H1 (cell line): Measurements from ENCODE around the gene PCDHA11. TPM values are rescaled to one million over a fixed set of nuclear protein-coding genes. Genes with fewer than 3 reads are reported as not detected.
"Not testable (repeated sequence)": the region's sequence is repeated elsewhere in the genome, so short reads cannot be mapped to it uniquely, and the experiment has no call there.

ENCODE experiments used
- CTCF ChIA-PET: fragments of 300-600 bp; sonication (Branson Sonifier 250); formaldehyde crosslinking; loops from one replicate; lab custom pipeline; 2021; ENCODE audit not compliant: partially characterized antibody; lab: Charles Lee
- POLR2A ChIA-PET: fragments of 300-600 bp; sonication (Branson Sonifier 250); formaldehyde crosslinking; loops from one replicate; lab custom pipeline; 2021; ENCODE audit warnings: inconsistent platforms; ENCODE audit not compliant: partially characterized antibody; lab: Charles Lee
- DNase-seq, 2 experiments: peaks; one replicate each; pipeline versions ENCODE4 v3.0.0 to v3.0.0-alpha.2; 2010 to 2022; ENCODE audit warnings: low spot score in 2 of 2, low read depth in 1 of 2, mixed read lengths in 1 of 2
- FAIRE-seq: peaks from 2 replicates; lab custom pipeline; 2011; peaks lifted over from hg19 to GRCh38; lab: Jason Lieb, UNC
- H2AFZ ChIP-seq: 2 replicates; pipeline ENCODE4 v1.8.1; 2012; ENCODE audit warnings: low read length, inconsistent platforms
- H2AK5ac ChIP-seq: 2 replicates; pipeline ENCODE4 v1.6.1; 2013; ENCODE audit warnings: low read depth, low read length
- H2BK120ac ChIP-seq: replicated peaks from 2 replicates; pipeline ENCODE3; 2013; ENCODE audit warnings: low read depth, low read length, inconsistent platforms
- H2BK12ac ChIP-seq: 2 replicates; pipeline ENCODE4 v1.6.1; 2013; ENCODE audit warnings: low read depth, low read length
- H2BK15ac ChIP-seq: 2 replicates; pipeline ENCODE4 v1.6.1; 2013; ENCODE audit warnings: low read length
- H2BK20ac ChIP-seq: 2 replicates; pipeline ENCODE4 v1.6.1; 2013; ENCODE audit warnings: low read length
- H2BK5ac ChIP-seq: 2 replicates; pipeline ENCODE4 v1.6.1; 2013; ENCODE audit warnings: low read depth, low read length
- H3K14ac ChIP-seq: 2 replicates; pipeline ENCODE4 v1.6.1; 2013; ENCODE audit warnings: inconsistent platforms; ENCODE audit not compliant: insufficient read length
- H3K18ac ChIP-seq: 2 replicates; pipeline ENCODE4 v1.6.1; 2013; ENCODE audit warnings: low read length; ENCODE audit errors: extremely low read depth
- H3K23ac ChIP-seq: 2 replicates; pipeline ENCODE4 v1.6.1; 2013; ENCODE audit warnings: inconsistent platforms; ENCODE audit not compliant: insufficient read length
- H3K23me2 ChIP-seq: 2 replicates; pipeline ENCODE4 v1.6.1; 2013; ENCODE audit warnings: low read depth, low read length
- H3K27ac ChIP-seq: 2 replicates; pipeline ENCODE4 v1.6.1; 2011; ENCODE audit warnings: low read depth, low read length, inconsistent platforms
- H3K27me3 ChIP-seq, 4 experiments: replicated peaks in 1 of 4; 1 replicate in 1 of 4; 2 replicates in 3 of 4; pipeline versions ENCODE4 v1.6.1 to v1.8.1; 2011 to 2013; ENCODE audit warnings: low read length in 3 of 4, mild to moderate bottlenecking in 3 of 4, inconsistent platforms in 2 of 4, mixed read lengths in 2 of 4, moderate library complexity in 1 of 4; ENCODE audit not compliant: control insufficient read depth in 3 of 4, insufficient read depth in 3 of 4; ENCODE audit errors: extremely low read depth in 1 of 4
- H3K36me3 ChIP-seq, 4 experiments: 2 replicates each; pipeline versions ENCODE4 v1.6.1 to v1.8.1; 2011 to 2013; ENCODE audit warnings: mild to moderate bottlenecking in 4 of 4, low read length in 3 of 4, moderate library complexity in 2 of 4, control low read depth in 1 of 4, inconsistent platforms in 1 of 4; ENCODE audit not compliant: insufficient read depth in 4 of 4, control insufficient read depth in 2 of 4
- H3K4ac ChIP-seq: replicated peaks from 2 replicates; pipeline ENCODE3; 2013; ENCODE audit warnings: low read length, low read depth, mixed read lengths, inconsistent platforms; ENCODE audit not compliant: insufficient read length
- H3K4me1 ChIP-seq, 4 experiments: replicated peaks in 1 of 4; 1 replicate in 1 of 4; 2 replicates in 3 of 4; pipeline versions ENCODE4 v1.6.1 to v1.8.1; 2011 to 2013; ENCODE audit warnings: low read length in 3 of 4, inconsistent platforms in 2 of 4, mixed read lengths in 1 of 4; ENCODE audit not compliant: insufficient read depth in 4 of 4, control insufficient read depth in 3 of 4
- H3K4me2 ChIP-seq, 2 experiments: 2 replicates each; pipeline versions ENCODE4 v1.6.1 to v1.8.1; 2011 to 2013; ENCODE audit warnings: low read depth in 2 of 2, low read length in 2 of 2, control low read depth in 1 of 2, inconsistent platforms in 1 of 2, mild to moderate bottlenecking in 1 of 2; ENCODE audit not compliant: insufficient read depth in 1 of 2
- H3K4me3 ChIP-seq, 4 experiments: fragments of 200-600, 300-600 bp in 1 of 4; sonication (generic), shearing (Covaris generic), sonication (Bioruptor Twin) in 1 of 4; 2 replicates each; pipeline versions ENCODE4 v1.5.1 to v1.8.1; 2011 to 2016; ENCODE audit warnings: low read length in 4 of 4, low read depth in 3 of 4, control low read depth in 2 of 4, inconsistent platforms in 2 of 4, mild to moderate bottlenecking in 2 of 4, mixed read lengths in 1 of 4, moderate library complexity in 1 of 4; ENCODE audit not compliant: insufficient read depth in 2 of 4; ENCODE audit errors: extremely low read depth in 1 of 4
- H3K56ac ChIP-seq: replicated peaks from 2 replicates; pipeline ENCODE3; 2013; ENCODE audit warnings: low read depth, mild to moderate bottlenecking, mixed read lengths, low read length, inconsistent platforms; ENCODE audit not compliant: insufficient read length
- H3K79me1 ChIP-seq: 2 replicates; pipeline ENCODE4 v1.6.1; 2013; ENCODE audit warnings: low read depth, low read length, control low read depth
- H3K79me2 ChIP-seq, 2 experiments: 2 replicates each; pipeline versions ENCODE4 v1.6.1 to v1.8.1; 2012 to 2013; ENCODE audit warnings: low read length in 2 of 2, mild to moderate bottlenecking in 2 of 2, inconsistent platforms in 1 of 2; ENCODE audit not compliant: insufficient read depth in 2 of 2, control insufficient read depth in 1 of 2
- H3K9ac ChIP-seq, 4 experiments: replicated peaks in 1 of 4; 1 replicate in 1 of 4; 2 replicates in 3 of 4; pipeline versions ENCODE4 v1.6.1 to v1.8.1; 2011 to 2013; ENCODE audit warnings: low read depth in 3 of 4, low read length in 3 of 4, control low read depth in 2 of 4, mild to moderate bottlenecking in 2 of 4, moderate library complexity in 2 of 4, inconsistent platforms in 1 of 4; ENCODE audit errors: extremely low read depth in 1 of 4
- H3K9me3 ChIP-seq, 2 experiments: 2 replicates each; pipeline versions ENCODE4 v1.6.1 to v1.8.1; 2012 to 2013; ENCODE audit warnings: mild to moderate bottlenecking in 2 of 2, moderate library complexity in 2 of 2, control low read depth in 1 of 2, inconsistent platforms in 1 of 2, low read depth in 1 of 2, low read length in 1 of 2, mixed read lengths in 1 of 2; ENCODE audit not compliant: insufficient read depth in 2 of 2
- H4K20me1 ChIP-seq, 2 experiments: replicated peaks in 1 of 2; 2 replicates each; pipeline versions ENCODE3 to v1.8.1; 2011 to 2013; ENCODE audit warnings: inconsistent platforms in 2 of 2, low read length in 2 of 2, mild to moderate bottlenecking in 1 of 2; ENCODE audit not compliant: insufficient read depth in 2 of 2, control insufficient read depth in 1 of 2
- H4K5ac ChIP-seq: 2 replicates; pipeline ENCODE4 v1.6.1; 2013; ENCODE audit warnings: low read length, low read depth, mixed read lengths, inconsistent platforms; ENCODE audit not compliant: insufficient read length
- H4K8ac ChIP-seq: 2 replicates; pipeline ENCODE4 v1.8.0; 2013; ENCODE audit warnings: mild to moderate bottlenecking, moderate library complexity, low read length, inconsistent platforms; ENCODE audit not compliant: insufficient read depth; ENCODE audit errors: extremely low read depth
- H4K91ac ChIP-seq: replicated peaks from 2 replicates; pipeline ENCODE3; 2013; ENCODE audit warnings: low read length, mixed read lengths, inconsistent platforms; ENCODE audit not compliant: insufficient read length
- WGBS, 2 experiments: shearing (Covaris generic) in 1 of 2; methylation state at CpG; one replicate each; pipeline versions ENCODE4 v1.1.6 to v1.1.7; 2013 to 2015; ENCODE audit warnings: low lambda C conversion rate in 2 of 2, mixed read lengths in 2 of 2, inconsistent platforms in 1 of 2, low coverage in 1 of 2, missing lambda C conversion rate in 1 of 2; ENCODE audit not compliant: insufficient replicate concordance in 2 of 2, insufficient coverage in 1 of 2, insufficient read length in 1 of 2; ENCODE audit errors: extremely low coverage in 1 of 2, missing lambda C conversion rate in 1 of 2; 5-methylcytosine and 5-hydroxymethylcytosine counted together
- polyA plus RNA-seq, 7 experiments: library from polyadenylated mRNA; depleted of rRNA in 3 of 7; stranded (reverse) in 5 of 7; unstranded in 2 of 7; fragments of >200 nt in 5 of 7; fragments of 200-250 nt in 2 of 7; gene quantifications; 1 replicate in 5 of 7; 2 replicates in 1 of 7; 4 replicates in 1 of 7; pipeline versions ENCODE4 v1.2.1 to v1.2.3, GENCODE V29; 2011 to 2013; ENCODE audit warnings: missing spikeins in 2 of 7, mixed read lengths in 2 of 7
- total RNA-seq: library from RNA; stranded (reverse); fragmentation: NEBNext Ultra II Directional; extraction: Animal tissue kit (Norgen Biotek cat#: 25700); gene quantifications from 2 replicates; pipeline ENCODE4 v1.2.1, GENCODE V29; 2021

The PCDHA11 gene
- total and polyA plus RNA-seq, 2 of the 8 experiments (the other 6 are each of a cell fraction or from before 2014, with no cell fraction given), result 4.7 to 6.6 TPM

- FAIRE-seq, H3K27me3 ChIP-seq, H4K20me1 ChIP-seq, H3K79me2 ChIP-seq, H4K91ac ChIP-seq, H3K23me2 ChIP-seq, H2BK20ac ChIP-seq, H3K56ac ChIP-seq, H3K14ac ChIP-seq, H2BK5ac ChIP-seq, H3K4me3 ChIP-seq, H2BK12ac ChIP-seq, H3K23ac ChIP-seq, H3K9me3 ChIP-seq, H2BK15ac ChIP-seq, H2BK120ac ChIP-seq, POLR2A ChIA-PET, H3K9ac ChIP-seq, DNase-seq, H4K8ac ChIP-seq, H3K4me2 ChIP-seq, H3K4ac ChIP-seq, H3K4me1 ChIP-seq, H2AK5ac ChIP-seq, H3K79me1 ChIP-seq, H3K27ac ChIP-seq, H2AFZ ChIP-seq, H4K5ac ChIP-seq, H3K18ac ChIP-seq: not testable (repeated sequence)
- H3K36me3 ChIP-seq, result peaks cover 0 to 10% (median 0%) of the 10 kb centered on the region in 4 experiments; a peak in 1 of 8 replicates
- CTCF ChIA-PET, result interaction anchor here (1.5 kb wide), 1 partner anchor 16 kb away, joined by 4 read pairs; the partner anchor contains the start of gene PCDHA7
- WGBS, 2 experiments, result 97% methylated on average over 29 of the region's 101 CpGs; no CpG with 5 or more reads in 1 of the 2 experiments
Measured at GRCh38 chr5:140849831-140850634, 18.7 kb upstream of the PCDHA11 start.
